ENCODE data around the gene CSHL1.

The CSHL1 gene

GRCh38 chr17:63945784-63946439 is 34.9 kb upstream of the CSHL1 start:
- Mint-ChIP-seq H3K36me3 (peaks cover 13 to 17% of the 10 kb centered on the region in 2 donors), H3K9me3 (peaks cover 0 to 5% of the 10 kb centered on the region in 2 donors), H3K4me1 (peaks cover 42 to 82% of the 10 kb centered on the region in 2 donors), H3K27ac (peak overlapping the region; percentile 98), H3K4me3 (peak overlapping the region; percentile 86 to 88), H3K27me3 (no peaks in the 10 kb centered on the region)
- DNase-seq (peak; percentile 83), ATAC-seq (replicated peaks) (peak; percentile 68 to 72)

DNA sequence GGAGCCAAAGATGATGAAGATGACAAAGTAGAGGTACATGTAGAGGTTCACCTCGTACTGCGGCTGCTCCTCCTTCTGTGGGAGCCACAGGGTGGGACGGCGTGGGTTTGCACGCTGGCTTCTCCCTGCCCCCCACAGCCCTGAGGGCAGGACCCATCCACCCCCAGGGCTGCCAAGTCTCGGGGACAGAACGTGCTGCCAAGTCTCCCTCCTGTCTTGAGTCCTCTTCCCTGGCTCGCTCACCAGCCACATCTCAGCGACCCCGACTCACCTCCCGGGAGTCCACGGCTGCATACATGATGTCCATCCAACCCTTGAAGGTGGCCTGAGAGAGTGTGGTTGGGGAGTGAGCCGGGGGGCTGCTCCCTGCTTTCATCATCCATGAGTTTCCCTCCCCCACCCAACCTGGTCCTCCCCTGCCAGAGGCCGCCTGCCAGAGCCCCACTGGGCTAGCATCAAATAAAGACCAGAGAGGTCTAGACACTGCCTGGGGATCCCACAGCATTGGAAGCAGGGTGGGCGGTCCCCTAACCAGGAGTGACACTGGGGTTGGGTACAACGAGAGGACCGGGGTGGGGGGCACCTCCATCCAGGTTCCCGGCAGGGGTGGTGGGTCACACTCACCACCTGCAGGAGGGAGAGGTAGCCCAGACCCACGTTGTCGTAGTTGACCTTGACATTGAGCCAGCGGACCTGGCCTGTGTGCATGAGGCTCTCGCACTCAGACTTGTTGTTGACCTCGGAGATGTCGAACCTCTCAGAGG is 33.9 kb upstream of the CSHL1 start:
- peak overlapping the region; percentile 98 for H3K27ac Mint-ChIP-seq
- peak overlapping the region; percentile 57 to 88 for H3K4me3 Mint-ChIP-seq
- peaks cover 13 to 17% of the 10 kb centered on the region in 2 donors for H3K36me3 Mint-ChIP-seq
- H3K27me3 Mint-ChIP-seq = no peaks in the 10 kb centered on the region
- ATAC-seq (replicated peaks) (no peak), DNase-seq (no peak)
- H3K4me1 Mint-ChIP-seq = peaks cover 45 to 86% of the 10 kb centered on the region in 2 donors
- peaks cover 0 to 5% of the 10 kb centered on the region in 2 donors for H3K9me3 Mint-ChIP-seq

- no peaks in the 10 kb centered on the region for H3K27me3 Mint-ChIP-seq
- H3K9me3 Mint-ChIP-seq = peaks cover 0 to 5% of the 10 kb centered on the region in 2 donors
- H3K27ac Mint-ChIP-seq = peak overlapping the region; percentile 79
- peaks cover 50 to 89% of the 10 kb centered on the region in 2 donors for H3K4me1 Mint-ChIP-seq
- ATAC-seq (replicated peaks) (no peak), DNase-seq (no peak)
- peaks cover 13 to 17% of the 10 kb centered on the region in 2 donors for H3K36me3 Mint-ChIP-seq
- peak overlapping the region in 1 of 2 donors; percentile 46 for H3K4me3 Mint-ChIP-seq
These were observed 32.7 kb upstream of the CSHL1 start for GRCh38 chr17:63943745-63944144.

- ATAC-seq (replicated peaks) (no peak), DNase-seq (no peak)
- peak overlapping the region; percentile 48 for H3K27ac Mint-ChIP-seq
- no peak overlapping the region for H3K4me3 Mint-ChIP-seq
- peaks cover 0 to 5% of the 10 kb centered on the region in 2 donors for H3K9me3 Mint-ChIP-seq
- H3K27me3 Mint-ChIP-seq = no peaks in the 10 kb centered on the region
- peaks cover 57 to 91% of the 10 kb centered on the region in 2 donors for H3K4me1 Mint-ChIP-seq
- H3K36me3 Mint-ChIP-seq = peaks cover 13 to 17% of the 10 kb centered on the region in 2 donors
These were observed 31.4 kb upstream of the CSHL1 start for GRCh38 chr17:63942309-63942985.

DNA sequence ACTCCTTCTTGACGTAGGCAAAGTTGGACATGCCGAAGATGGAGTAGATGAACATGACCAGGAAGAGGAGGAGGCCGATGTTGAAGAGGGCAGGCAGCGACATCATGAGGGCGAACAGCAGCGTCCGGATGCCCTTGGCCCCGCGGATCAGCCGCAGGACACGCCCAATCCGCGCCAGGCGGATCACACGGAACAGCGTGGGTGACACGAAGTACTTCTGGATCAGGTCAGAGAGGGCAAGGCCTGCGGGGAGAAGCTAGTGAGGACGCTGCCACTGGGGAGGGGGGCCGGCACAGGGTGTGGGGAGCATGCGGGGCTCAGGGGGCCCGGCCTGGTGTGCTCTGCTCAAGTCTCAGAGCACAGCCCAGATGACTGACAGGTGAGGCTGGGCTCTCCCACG is 30.7 kb upstream of the CSHL1 start:
- H3K36me3 Mint-ChIP-seq = peaks cover 13 to 17% of the 10 kb centered on the region in 2 donors
- peaks cover 0 to 5% of the 10 kb centered on the region in 2 donors for H3K9me3 Mint-ChIP-seq
- DNase-seq = no peak
- no peak for ATAC-seq (replicated peaks)
- H3K4me3 Mint-ChIP-seq = no peak overlapping the region
- H3K27me3 Mint-ChIP-seq = no peaks in the 10 kb centered on the region
- no peak overlapping the region for H3K27ac Mint-ChIP-seq
- H3K4me1 Mint-ChIP-seq = peaks cover 61 to 92% of the 10 kb centered on the region in 2 donors

DNA sequence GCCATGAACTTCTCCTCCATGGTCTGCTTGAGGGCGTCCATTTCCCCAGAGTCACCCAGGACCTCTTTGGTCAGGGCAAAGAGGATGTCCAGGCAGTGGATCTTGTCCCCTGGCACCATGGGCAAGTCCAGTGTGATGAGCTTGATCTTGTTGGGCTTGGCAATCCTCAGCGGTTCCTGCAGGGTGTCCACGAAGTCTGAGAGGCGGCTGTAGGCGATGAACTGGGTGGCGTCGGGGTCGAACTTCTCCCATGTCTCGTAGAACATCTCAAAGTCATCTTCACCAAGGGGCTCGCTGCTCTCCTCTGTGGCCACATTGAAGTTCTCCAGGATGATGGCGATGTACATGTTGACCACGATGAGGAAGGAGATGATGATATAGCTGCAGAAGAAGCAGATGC is 30.1 kb upstream of the CSHL1 start:
- DNase-seq (no peak), ATAC-seq (replicated peaks) (no peak)
- Mint-ChIP-seq H3K4me1 (peaks cover 57 to 90% of the 10 kb centered on the region in 2 donors), H3K4me3 (no peak overlapping the region), H3K27me3 (no peaks in the 10 kb centered on the region), H3K9me3 (peaks cover 1 to 5% of the 10 kb centered on the region in 2 donors), H3K36me3 (peaks cover 14 to 17% of the 10 kb centered on the region in 2 donors), H3K27ac (no peak overlapping the region)

- peaks cover 54 to 90% of the 10 kb centered on the region in 2 donors for H3K4me1 Mint-ChIP-seq
- H3K27me3 Mint-ChIP-seq = no peaks in the 10 kb centered on the region
- DNase-seq (no peak), ATAC-seq (replicated peaks) (no peak)
- no peak overlapping the region for H3K4me3 Mint-ChIP-seq
- H3K9me3 Mint-ChIP-seq = peaks cover 4 to 5% of the 10 kb centered on the region in 2 donors
- H3K36me3 Mint-ChIP-seq = peaks cover 16 to 17% of the 10 kb centered on the region in 2 donors
- no peak overlapping the region for H3K27ac Mint-ChIP-seq
These were observed 29.5 kb upstream of the CSHL1 start for GRCh38 chr17:63940584-63940983.

DNA sequence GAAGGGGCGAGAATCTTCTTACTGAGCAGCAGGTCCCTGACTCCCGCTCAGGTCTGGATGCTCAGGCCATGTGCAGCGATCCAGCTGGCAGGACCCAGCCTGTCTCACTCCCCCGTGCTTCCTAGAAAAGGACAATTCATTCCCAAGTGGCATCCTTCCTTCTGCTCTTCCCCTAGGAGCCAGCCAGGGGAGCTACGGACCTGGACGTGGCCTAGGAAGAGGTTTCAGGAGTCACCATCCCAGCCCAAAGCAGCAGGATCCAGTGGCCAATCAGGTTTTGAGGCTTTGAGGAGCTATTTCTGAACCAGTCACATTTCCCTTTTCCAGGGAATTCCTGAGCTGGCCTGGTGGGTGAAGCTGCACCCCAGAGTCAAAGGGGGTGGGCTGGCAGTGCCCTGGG is 28.8 kb upstream of the CSHL1 start:
- Mint-ChIP-seq H3K36me3 (peaks cover 16 to 17% of the 10 kb centered on the region in 2 donors), H3K9me3 (peaks cover 4 to 5% of the 10 kb centered on the region in 2 donors), H3K4me3 (no peak overlapping the region), H3K4me1 (peaks cover 50 to 90% of the 10 kb centered on the region in 2 donors), H3K27ac (peak overlapping the region; percentile 91), H3K27me3 (no peaks in the 10 kb centered on the region)
- ATAC-seq (replicated peaks) = no peak
- DNase-seq = no peak

DNA sequence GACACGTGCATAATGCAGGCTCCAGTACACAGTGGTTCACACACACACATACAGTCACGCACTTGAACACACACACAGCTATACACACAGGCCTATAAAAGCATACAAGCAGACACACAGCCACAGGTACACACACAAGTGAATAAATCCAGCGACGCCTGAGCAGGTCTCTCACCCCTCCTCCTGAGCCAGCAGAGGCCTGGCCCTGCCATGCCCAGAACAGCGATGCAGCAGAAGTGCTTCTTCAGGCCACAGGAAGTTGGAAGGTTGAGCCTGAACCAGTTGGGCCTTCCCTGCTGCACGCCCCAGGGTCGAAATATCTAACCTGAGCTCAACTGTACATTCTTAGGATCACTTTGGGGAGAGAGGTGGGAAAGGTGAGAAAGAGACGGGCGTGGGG is 28.3 kb upstream of the CSHL1 start:
- Mint-ChIP-seq H3K4me1 (peaks cover 51 to 90% of the 10 kb centered on the region in 2 donors), H3K27ac (peak overlapping the region; percentile 85), H3K36me3 (peaks cover 16 to 17% of the 10 kb centered on the region in 2 donors), H3K27me3 (no peaks in the 10 kb centered on the region), H3K4me3 (no peak overlapping the region), H3K9me3 (peaks cover 4% of the 10 kb centered on the region in 2 donors)
- peak in 1 of 2 donors; percentile 4 for ATAC-seq (replicated peaks)
- no peak for DNase-seq

DNA sequence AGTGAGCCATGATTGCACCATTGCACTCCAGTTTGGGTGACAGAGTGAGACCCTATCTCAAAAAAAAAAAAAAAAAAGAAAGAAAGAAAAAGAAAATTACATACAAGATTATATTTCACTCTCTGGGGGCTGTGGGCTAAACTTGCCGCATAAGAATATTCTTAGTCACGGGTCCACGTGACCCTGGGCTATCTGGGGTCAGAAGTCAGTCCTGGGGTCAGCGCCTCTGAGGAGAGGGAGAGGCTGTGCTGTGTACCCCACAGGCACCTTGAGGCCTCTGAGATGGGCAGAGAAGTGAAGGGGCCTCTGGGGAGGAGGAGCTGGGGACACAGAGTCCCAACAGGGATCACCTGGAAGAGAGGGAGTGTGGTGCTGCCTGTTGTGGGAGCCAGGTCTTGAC is 26.9 kb upstream of the CSHL1 start:
- ATAC-seq (replicated peaks) (no peak), DNase-seq (no peak)
- H3K4me1 Mint-ChIP-seq = peaks cover 58 to 90% of the 10 kb centered on the region in 2 donors
- H3K27ac Mint-ChIP-seq = peak overlapping the region; percentile 77
- no peak overlapping the region for H3K4me3 Mint-ChIP-seq
- peaks cover 16 to 17% of the 10 kb centered on the region in 2 donors for H3K36me3 Mint-ChIP-seq
- H3K27me3 Mint-ChIP-seq = no peaks in the 10 kb centered on the region
- H3K9me3 Mint-ChIP-seq = peaks cover 3 to 4% of the 10 kb centered on the region in 2 donors

GRCh38 chr17:63937319-63937718 is 26.3 kb upstream of the CSHL1 start:
- no peaks in the 10 kb centered on the region for H3K27me3 Mint-ChIP-seq
- peaks cover 11 to 13% of the 10 kb centered on the region in 2 donors for H3K36me3 Mint-ChIP-seq
- no peak for ATAC-seq (replicated peaks)
- no peak for DNase-seq
- no peak overlapping the region for H3K4me3 Mint-ChIP-seq
- peaks cover 3 to 4% of the 10 kb centered on the region in 2 donors for H3K9me3 Mint-ChIP-seq
- peaks cover 58 to 90% of the 10 kb centered on the region in 2 donors for H3K4me1 Mint-ChIP-seq
- H3K27ac Mint-ChIP-seq = peak overlapping the region; percentile 77

GRCh38 chr17:63934183-63935112 is 23.4 kb upstream of the CSHL1 start:
- H3K27ac Mint-ChIP-seq = peak overlapping the region; percentile 93
- ATAC-seq (replicated peaks) = no peak
- H3K4me1 Mint-ChIP-seq = peaks cover 59 to 83% of the 10 kb centered on the region in 2 donors
- H3K36me3 Mint-ChIP-seq = peaks cover 23 to 28% of the 10 kb centered on the region in 2 donors
- H3K9me3 Mint-ChIP-seq = peaks cover 0 to 4% of the 10 kb centered on the region in 2 donors
- DNase-seq = no peak
- peak overlapping the region; percentile 99 for H3K4me3 Mint-ChIP-seq
- H3K27me3 Mint-ChIP-seq = no peaks in the 10 kb centered on the region

DNA sequence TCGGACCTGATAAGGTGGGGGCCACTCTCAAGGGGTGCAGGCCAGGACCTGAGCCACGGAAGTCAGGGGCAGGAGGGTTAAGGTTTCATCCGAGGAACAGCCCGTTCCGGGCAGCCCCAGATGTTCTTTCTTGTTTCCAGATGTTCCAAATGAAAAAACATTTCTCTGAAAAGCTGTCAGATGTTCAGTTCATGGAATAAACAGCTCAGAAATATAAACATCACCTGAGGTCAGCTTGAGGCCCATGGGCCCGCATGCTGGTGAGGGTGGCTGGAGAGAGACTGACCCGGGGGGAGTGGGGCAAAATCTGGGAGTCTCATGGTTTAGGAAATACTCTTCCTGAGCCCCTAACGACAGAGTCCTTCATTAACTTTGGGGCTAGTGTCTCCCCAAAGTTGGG is 22.5 kb upstream of the CSHL1 start:
- H3K36me3 Mint-ChIP-seq = peaks cover 31 to 36% of the 10 kb centered on the region in 2 donors
- DNase-seq (no peak), ATAC-seq (replicated peaks) (no peak)
- no peaks in the 10 kb centered on the region for H3K27me3 Mint-ChIP-seq
- peaks cover 0 to 4% of the 10 kb centered on the region in 2 donors for H3K9me3 Mint-ChIP-seq
- H3K27ac Mint-ChIP-seq = peak overlapping the region; percentile 98
- peak overlapping the region; percentile 99 for H3K4me3 Mint-ChIP-seq
- peaks cover 56 to 83% of the 10 kb centered on the region in 2 donors for H3K4me1 Mint-ChIP-seq

All from stimulated activated naive B cell treated with anti-CD40 and anti-IgM and Interleukin-4, amounts not matched to agents 10 μg/mL and 1 μg/mL and 100 μg/mL, for 72 hours (primary cell).